Endothelial cell of umbilical vein (primary cell): ENCODE results near the gene ST3GAL4. TPM values are rescaled to one million over a fixed set of nuclear protein-coding genes. Genes with fewer than 3 reads are reported as not detected.

Source experiments
- BruUV-seq: library from RNA; stranded (reverse); fragments of 400-500 nt; replicated peaks from 2 replicates; lab custom pipeline; 2021; lab: Mats Ljungman, UMichigan
- CTCF ChIA-PET: fragments of 300-600, 350-600 bp; sonication (Branson Sonifier 250); formaldehyde crosslinking; loops from one replicate; lab custom pipeline; 2021; ENCODE audit warnings: antibody characterized with exemption, inconsistent platforms; lab: Charles Lee
- POLR2A ChIA-PET: fragments of 300-600, 350-600 bp; sonication (Branson Sonifier 250); formaldehyde crosslinking; loops from one replicate; lab custom pipeline; 2021; ENCODE audit warnings: antibody characterized with exemption, inconsistent platforms; lab: Charles Lee
- DNase-seq: peaks from one replicate; pipeline ENCODE4 v3.0.0-alpha.2; 2011; ENCODE audit warnings: low read depth, low spot score
- FAIRE-seq: peaks from 2 replicates; lab custom pipeline; 2011; peaks lifted over from hg19 to GRCh38; lab: Jason Lieb, UNC
- H2AFZ ChIP-seq: 2 replicates; pipeline ENCODE4 v1.6.0; 2012; ENCODE audit warnings: low read depth, low read length, control low read depth, inconsistent platforms
- H3K27ac ChIP-seq: 2 replicates; pipeline ENCODE4 v1.5.1; 2011; ENCODE audit warnings: low read depth, mild to moderate bottlenecking, control low read depth, low read length, moderate library complexity; ENCODE audit not compliant: insufficient read depth
- H3K27me3 ChIP-seq, 2 experiments: 2 replicates each; pipeline versions ENCODE4 v1.6.0 to v1.6.1; 2011; ENCODE audit warnings: low read length in 2 of 2, mixed read lengths in 1 of 2; ENCODE audit not compliant: control insufficient read depth in 2 of 2, insufficient read depth in 2 of 2
- H3K36me3 ChIP-seq, 2 experiments: 2 replicates in 1 of 2; 3 replicates in 1 of 2; pipeline ENCODE4 v1.5.1; 2011; ENCODE audit warnings: low read length in 2 of 2, mild to moderate bottlenecking in 1 of 2, moderate library complexity in 1 of 2; ENCODE audit not compliant: control insufficient read depth in 2 of 2, insufficient read depth in 2 of 2; ENCODE audit errors: extremely low read depth in 1 of 2
- H3K4me1 ChIP-seq: 3 replicates; pipeline ENCODE4 v1.5.1; 2011; ENCODE audit warnings: mild to moderate bottlenecking, low read length; ENCODE audit not compliant: control insufficient read depth, insufficient read depth; ENCODE audit errors: extremely low read depth
- H3K4me2 ChIP-seq: 2 replicates; pipeline ENCODE4 v1.6.1; 2011; ENCODE audit warnings: low read length, control low read depth, mixed read lengths; ENCODE audit not compliant: insufficient read depth
- H3K4me3 ChIP-seq, 3 experiments: fragments of 200-600 bp in 1 of 3; sonication (generic), shearing (Covaris generic) in 1 of 3; replicated peaks in 1 of 3; 2 replicates each; pipeline ENCODE4 v1.5.1; 2011 to 2016; ENCODE audit warnings: control low read depth in 3 of 3, low read length in 3 of 3, mild to moderate bottlenecking in 2 of 3, inconsistent platforms in 1 of 3, low read depth in 1 of 3, moderate library complexity in 1 of 3; ENCODE audit not compliant: insufficient read depth in 1 of 3
- H3K79me2 ChIP-seq: 2 replicates; pipeline ENCODE4 v1.6.0; 2012; ENCODE audit warnings: low read length, inconsistent platforms; ENCODE audit not compliant: control insufficient read depth, insufficient read depth
- H3K9ac ChIP-seq: replicated peaks from 2 replicates; pipeline ENCODE3; 2011; ENCODE audit warnings: low read length, control low read depth; ENCODE audit not compliant: insufficient read depth; ENCODE audit errors: extremely low read depth
- H3K9me1 ChIP-seq: replicated peaks from 3 replicates; pipeline ENCODE4 v1.6.0; 2011; ENCODE audit warnings: mild to moderate bottlenecking, low read length; ENCODE audit not compliant: control insufficient read depth, insufficient read depth; ENCODE audit errors: extremely low read depth
- H3K9me3 ChIP-seq: replicated peaks from 2 replicates; pipeline ENCODE4 v1.5.1; 2012; ENCODE audit warnings: low read length, inconsistent platforms; ENCODE audit not compliant: control insufficient read depth, insufficient read depth
- H4K20me1 ChIP-seq: replicated peaks from 2 replicates; pipeline ENCODE3; 2011; ENCODE audit warnings: mild to moderate bottlenecking, low read length; ENCODE audit not compliant: control insufficient read depth, insufficient read depth; ENCODE audit errors: extremely low read depth
- CTCF ChIP-seq, 2 donors: IDR thresholded peaks; 1 replicate in 1 of 2; 2 replicates in 1 of 2; pipeline ENCODE4 v1.5.1; 2011; ENCODE audit warnings: low read length in 2 of 2, mild to moderate bottlenecking in 2 of 2, moderate library complexity in 2 of 2, control low read depth in 1 of 2, inconsistent platforms in 1 of 2, low read depth in 1 of 2; ENCODE audit not compliant: insufficient read depth in 1 of 2; ENCODE audit errors: extremely low read depth in 1 of 2
- EZH2 ChIP-seq: IDR thresholded peaks from 2 replicates; pipeline ENCODE4 v1.6.1; 2012; ENCODE audit warnings: borderline replicate concordance, low read depth, mild to moderate bottlenecking, moderate library complexity, low read length, inconsistent platforms; ENCODE audit not compliant: severe bottlenecking
- FOS ChIP-seq: IDR thresholded peaks from 2 replicates; pipeline ENCODE4 v1.6.1; 2011; ENCODE audit warnings: mild to moderate bottlenecking, low read length, moderate library complexity, borderline replicate concordance; ENCODE audit not compliant: insufficient read depth
- GATA2 ChIP-seq: IDR thresholded peaks from 2 replicates; pipeline ENCODE4 v1.7.0; 2011; ENCODE audit warnings: low read depth, mild to moderate bottlenecking, moderate library complexity, mixed read lengths, low read length; ENCODE audit not compliant: insufficient read length, insufficient read depth
- JUN ChIP-seq: IDR thresholded peaks from 2 replicates; pipeline ENCODE4 v1.6.1; 2011; ENCODE audit warnings: borderline replicate concordance, low read depth; ENCODE audit not compliant: insufficient read length, insufficient read depth
- MYC ChIP-seq: IDR thresholded peaks from one replicate; pipeline ENCODE4 v1.6.1; 2011; ENCODE audit warnings: mild to moderate bottlenecking, low read depth, low read length
- POLR2A ChIP-seq: IDR thresholded peaks from 2 replicates; pipeline ENCODE4 v1.6.1; 2012; ENCODE audit warnings: low read depth, mild to moderate bottlenecking, control low read depth, low read length
- POLR2AphosphoS5 ChIP-seq: IDR thresholded peaks from 2 replicates; pipeline ENCODE4 v1.6.1; 2012; ENCODE audit warnings: low read depth, mild to moderate bottlenecking, control low read depth, low read length, moderate library complexity; ENCODE audit not compliant: insufficient read depth
- dilution Hi-C: fragments of 300-500 bp; cut with MboI; formaldehyde crosslinking; loops from one replicate; pipeline ENCODE4 v1.15.0; 2019; ENCODE audit warnings: low sequenced_read_pairs; ENCODE audit not compliant: extremely low pct_ligation_motif_present
- intact Hi-C: fragments of 100-400 bp; cut with micrococcal nuclease; formaldehyde crosslinking; loops from one replicate; pipeline ENCODE4 v1.10.0; 2022
- polyA plus RNA-seq, 4 experiments: library from polyadenylated mRNA; depleted of rRNA in 3 of 4; stranded (reverse) in 3 of 4; unstranded in 1 of 4; fragments of >200 nt; gene quantifications; 2 replicates each; pipeline versions ENCODE4 v1.2.1 to v1.2.3, GENCODE V29; 2011 to 2012; ENCODE audit warnings: missing spikeins in 1 of 4
- total RNA-seq: library from RNA; stranded (reverse); gene quantifications from 2 replicates; pipeline ENCODE4 v1.2.3, GENCODE V29; 2021
- TF ChIP-seq, protein P1 (sequence below): IDR thresholded peaks from 2 replicates; pipeline ENCODE4 v1.6.1; 2011; ENCODE audit not compliant: insufficient read depth, insufficient read length

Gene ST3GAL4
- total and polyA plus RNA-seq, 2 donors (not counting 3 experiments of a cell fraction or from before 2014, with no cell fraction given) = 17.7 to 19.4 TPM

DNA sequence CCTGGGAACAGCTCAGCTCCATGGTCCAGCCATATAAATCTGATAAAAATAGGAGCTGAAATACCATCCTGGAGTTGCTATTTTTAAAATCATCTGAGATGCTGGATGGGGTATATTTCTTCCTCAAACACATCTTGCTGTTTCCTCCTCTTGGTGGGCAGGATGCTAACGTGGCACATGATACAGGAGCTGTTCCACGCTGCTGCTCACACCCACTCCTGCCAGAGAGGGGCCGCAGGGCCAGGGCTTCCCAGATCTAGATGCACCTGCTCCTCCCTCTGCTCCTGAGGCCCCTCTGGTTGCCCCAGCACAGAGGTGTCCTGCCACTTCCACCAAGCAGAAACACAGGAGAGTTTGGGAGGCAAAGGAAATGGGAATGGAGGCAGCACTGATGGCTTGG, 3.3 kb upstream of the ST3GAL4 start:
- FAIRE-seq = no peak
- dilution Hi-C loops = no loop called here
- TF ChIP-seq, protein P1, sequence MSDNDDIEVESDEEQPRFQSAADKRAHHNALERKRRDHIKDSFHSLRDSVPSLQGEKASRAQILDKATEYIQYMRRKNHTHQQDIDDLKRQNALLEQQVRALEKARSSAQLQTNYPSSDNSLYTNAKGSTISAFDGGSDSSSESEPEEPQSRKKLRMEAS = no peak
- TF ChIP-seq GATA2 = no peak
- no peak for TF ChIP-seq POLR2A
- TF ChIP-seq CTCF (IDR thresholded peaks at IDR 0.05; ENCODE audit: extremely low read depth in 1 of 2, insufficient read depth in 1 of 2, low read depth in 1 of 2, low read length in 2 of 2) = no peak
- no peak for TF ChIP-seq EZH2
- no peak for TF ChIP-seq POLR2AphosphoS5
- no peak for TF ChIP-seq JUN
- no peak for TF ChIP-seq MYC
- TF ChIP-seq FOS = no peak
- H3K9me3 ChIP-seq = no peaks in the 10 kb centered on the region
- no peak overlapping the region for H3K4me2 ChIP-seq
- H3K36me3 ChIP-seq = peaks cover 0 to 2% of the 10 kb centered on the region in 2 experiments
- H4K20me1 ChIP-seq = no peaks in the 10 kb centered on the region
- no peaks in the 10 kb centered on the region for H3K9me1 ChIP-seq
- peaks cover 54% of the 10 kb centered on the region for H3K79me2 ChIP-seq
- ChIA-PET POLR2A (no interaction called here), CTCF (no interaction called here)
- TSS peak; percentile 3 for BruUV-seq
- no peaks in the 10 kb centered on the region for H3K27me3 ChIP-seq
- H3K4me3 ChIP-seq = no peak overlapping the region
- peaks cover 45% of the 10 kb centered on the region for H3K4me1 ChIP-seq
- H3K9ac ChIP-seq = no peak overlapping the region
- DNase-seq = no peak
- no peak overlapping the region for H2AFZ ChIP-seq
- intact Hi-C loops = no loop called here
- no peak overlapping the region for H3K27ac ChIP-seq
